GM23338 (cell line): Measurements from ENCODE around the gene PLPPR5. TPM values are rescaled to one million over a fixed set of nuclear protein-coding genes. Genes with fewer than 3 reads are reported as not detected.

Experiments
- ATAC-seq: fragments of 200-7000 bp; cut with Tn5 transposase; 3 replicates; pipeline ENCODE4 v1.9.1; 2020
- DNase-seq: peaks from one replicate; pipeline ENCODE4 v3.0.0-alpha.2; 2015; ENCODE audit warnings: low spot score
- H2AFZ ChIP-seq: fragments of 200-600 bp; sonication (generic); 2 replicates; pipeline ENCODE4 v1.8.0; 2016; ENCODE audit warnings: antibody characterized with exemption, mild to moderate bottlenecking, moderate library complexity
- H3F3A ChIP-seq: fragments of 200-600 bp; sonication (generic); replicated peaks from 2 replicates; pipeline ENCODE4 v1.8.0; 2017; ENCODE audit warnings: antibody characterized with exemption, mixed run types, low read depth
- H3K27ac ChIP-seq: fragments of 200-600 bp; sonication (generic); 2 replicates; pipeline ENCODE4 v1.6.1; 2016; ENCODE audit warnings: low read depth
- H3K27me3 ChIP-seq: fragments of 200-600 bp; sonication (generic); 2 replicates; pipeline ENCODE4 v1.8.0; 2016; ENCODE audit warnings: mild to moderate bottlenecking, mixed run types, moderate library complexity; ENCODE audit not compliant: insufficient read depth
- H3K36me3 ChIP-seq: fragments of 200-600 bp; sonication (generic); 2 replicates; pipeline ENCODE4 v1.8.0; 2016; ENCODE audit warnings: mild to moderate bottlenecking; ENCODE audit not compliant: insufficient read depth
- H3K4me1 ChIP-seq: fragments of 200-600 bp; sonication (generic); 2 replicates; pipeline ENCODE4 v1.8.0; 2016; ENCODE audit warnings: mild to moderate bottlenecking, moderate library complexity; ENCODE audit not compliant: insufficient read depth
- H3K4me2 ChIP-seq: fragments of 200-600 bp; sonication (generic); 2 replicates; pipeline ENCODE4 v1.7.1; 2017; ENCODE audit warnings: mixed run types
- H3K4me3 ChIP-seq: fragments of 200-600 bp; sonication (generic); 2 replicates; pipeline ENCODE4 v1.6.1; 2016; ENCODE audit warnings: mixed run types
- H3K79me2 ChIP-seq: fragments of 200-600 bp; sonication (generic); replicated peaks from 2 replicates; pipeline ENCODE4 v1.8.0; 2017; ENCODE audit warnings: mild to moderate bottlenecking; ENCODE audit not compliant: insufficient read depth
- H3K9me2 ChIP-seq: fragments of 200-600 bp; sonication (generic); 2 replicates; pipeline ENCODE4 v1.8.0; 2017; ENCODE audit not compliant: insufficient read depth
- H4K20me1 ChIP-seq: fragments of 200-600 bp; sonication (generic); replicated peaks from 2 replicates; pipeline ENCODE4 v1.8.0; 2017; ENCODE audit warnings: mild to moderate bottlenecking; ENCODE audit not compliant: insufficient read depth
- H3K27ac Mint-ChIP-seq: 2 replicates; pipeline ENCODE4 v1.8.0; 2020; ENCODE audit warnings: inconsistent platforms, mild to moderate bottlenecking, moderate library complexity, mixed read lengths
- H3K27me3 Mint-ChIP-seq: 3 replicates; pipeline ENCODE4 v1.8.0; 2022; ENCODE audit warnings: low read depth, mild to moderate bottlenecking, moderate library complexity, mixed read lengths, inconsistent platforms; ENCODE audit not compliant: insufficient read depth, poor library complexity
- H3K36me3 Mint-ChIP-seq: 3 replicates; pipeline ENCODE4 v1.8.0; 2021; ENCODE audit warnings: low read depth, mild to moderate bottlenecking, inconsistent platforms, moderate library complexity, mixed read lengths
- H3K4me1 Mint-ChIP-seq: 3 replicates; pipeline ENCODE4 v1.8.0; 2020; ENCODE audit warnings: mild to moderate bottlenecking, inconsistent platforms, mixed read lengths
- H3K4me3 Mint-ChIP-seq: 3 replicates; pipeline ENCODE4 v1.8.0; 2021; ENCODE audit warnings: moderate library complexity, mild to moderate bottlenecking, inconsistent platforms, mixed read lengths
- H3K9me3 Mint-ChIP-seq: 3 replicates; pipeline ENCODE4 v1.8.0; 2020; ENCODE audit warnings: moderate library complexity, mild to moderate bottlenecking, inconsistent platforms, mixed read lengths
- CREB1 ChIP-seq: fragments of 250-450 bp; sonication (Bioruptor Pico); IDR thresholded peaks from 2 replicates; pipeline ENCODE4 v1.5.0; 2020; ENCODE audit warnings: low read depth, mild to moderate bottlenecking, moderate library complexity
- CTCF ChIP-seq, 2 experiments: fragments of 200-600 bp in 1 of 2; sonication (generic) in 1 of 2; conservative IDR thresholded peaks; 2 replicates each; pipeline versions ENCODE4 v1.5.1 to v1.6.1; 2016 to 2017; ENCODE audit warnings: antibody characterized with exemption in 2 of 2, low read depth in 2 of 2, mild to moderate bottlenecking in 2 of 2, moderate library complexity in 1 of 2
- ETS1 ChIP-seq: IDR thresholded peaks from 2 replicates; pipeline ENCODE4 v1.6.1; 2016; ENCODE audit warnings: antibody characterized with exemption
- EZH2 ChIP-seq: fragments of 200-600 bp; sonication (generic); IDR thresholded peaks from one replicate; pipeline ENCODE4 v1.8.0; 2017; ENCODE audit warnings: antibody characterized with exemption, mild to moderate bottlenecking, low read depth; ENCODE audit not compliant: unreplicated experiment
- EZH2phosphoT487 ChIP-seq: fragments of 200-600 bp; sonication (generic); IDR thresholded peaks from one replicate; pipeline ENCODE4 v1.8.1; 2018; ENCODE audit warnings: antibody characterized with exemption; ENCODE audit not compliant: unreplicated experiment
- NANOG ChIP-seq: IDR thresholded peaks from 2 replicates; pipeline ENCODE4 v1.6.1; 2016; ENCODE audit warnings: antibody characterized with exemption, borderline replicate concordance
- POLR2AphosphoS5 ChIP-seq: IDR thresholded peaks from 2 replicates; pipeline ENCODE4 v1.6.1; 2016; ENCODE audit warnings: antibody characterized with exemption, low read depth
- REST ChIP-seq: IDR thresholded peaks from one replicate; pipeline ENCODE4 v1.6.1; 2018; ENCODE audit warnings: antibody characterized with exemption; ENCODE audit not compliant: unreplicated experiment
- ZNF331 ChIP-seq: fragments of 250-450 bp; sonication (Bioruptor Pico); IDR thresholded peaks from 2 replicates; pipeline ENCODE4 v1.5.0; 2020; ENCODE audit warnings: low read depth, mild to moderate bottlenecking, moderate library complexity
- ZNF462 ChIP-seq: fragments of 250-450 bp; sonication (Bioruptor Pico); IDR thresholded peaks from 2 replicates; pipeline ENCODE4 v1.5.0; 2020; ENCODE audit warnings: mild to moderate bottlenecking, moderate library complexity
- polyA plus RNA-seq: library from polyadenylated mRNA; unstranded; fragments of >200 nt; fragmentation: Nextera tagmentation; extraction: Ambion mirVana; gene quantifications from 2 replicates; pipeline ENCODE4 v1.2.1, GENCODE V29; 2016
- total RNA-seq: library from RNA; depleted of rRNA; stranded (reverse); fragments of >200 nt; shearing (Covaris generic); gene quantifications from 2 replicates; pipeline ENCODE4 v1.2.3, GENCODE V29; 2014

PLPPR5 gene
- total and polyA plus RNA-seq, 2 experiments from 2014 or later, result 3.2 to 4.2 TPM

GRCh38 chr1:98962156-98962555 is 42.5 kb downstream of the PLPPR5 start (continued):
- TF ChIP-seq CTCF (conservative IDR thresholded peaks at IDR 0.05; ENCODE audit: low read depth in 2 of 2), result no peak
- no peak for TF ChIP-seq POLR2AphosphoS5
- no peak for TF ChIP-seq ETS1
- no peak for TF ChIP-seq CREB1
- TF ChIP-seq REST, result no peak
- TF ChIP-seq ZNF331 (CRISPR knock-in tag), result no peak
- TF ChIP-seq EZH2, result no peak
- TF ChIP-seq EZH2phosphoT487, result no peak

- no peak overlapping the region for H3K4me3 ChIP-seq
- no peaks in the 10 kb centered on the region for H3K27me3 ChIP-seq
- no peak overlapping the region for H3K27ac ChIP-seq
- Mint-ChIP-seq H3K4me3 (no peak overlapping the region), H3K27ac (no peak overlapping the region), H3K9me3 (no peaks in the 10 kb centered on the region), H3K36me3 (no peaks in the 10 kb centered on the region), H3K4me1 (no peaks in the 10 kb centered on the region), H3K27me3 (no peaks in the 10 kb centered on the region)
- H4K20me1 ChIP-seq, result no peaks in the 10 kb centered on the region
- no peaks in the 10 kb centered on the region for H3K36me3 ChIP-seq
- H2AFZ ChIP-seq, result no peak overlapping the region
- no peaks in the 10 kb centered on the region for H3K9me2 ChIP-seq
- no peak overlapping the region for H3K4me2 ChIP-seq
- H3K4me1 ChIP-seq, result no peaks in the 10 kb centered on the region
- DNase-seq, result peak; percentile 14
- no peaks in the 10 kb centered on the region for H3K79me2 ChIP-seq
- no peaks in the 10 kb centered on the region for H3F3A ChIP-seq
- ATAC-seq, result no peak
- TF ChIP-seq ZNF331 (CRISPR knock-in tag), result no peak
- no peak for TF ChIP-seq EZH2
- no peak for TF ChIP-seq NANOG
- TF ChIP-seq ZNF462, result no peak
- TF ChIP-seq POLR2AphosphoS5, result no peak
These were observed 55.0 kb downstream of the PLPPR5 start for GRCh38 chr1:98949621-98950020.
